HG02588 (cell line): ENCODE data around the gene CCDC157.
"Not testable (repeated sequence)": the region's sequence is repeated elsewhere in the genome, so short reads cannot be mapped to it uniquely, and the experiment has no call there.

Source experiments
- ATAC-seq: cut with Tn5 transposase; IDR thresholded peaks from one replicate; pipeline ENCODE4 v1.9.1; 2021; ENCODE audit warnings: mild to moderate bottlenecking, moderate library complexity; ENCODE audit not compliant: unreplicated experiment

Gene CCDC157

GRCh38 chr22:30325724-30326254 is 31.0 kb upstream of the CCDC157 start:
- no peak for ATAC-seq

GRCh38 chr22:30326255-30326705 is 30.5 kb upstream of the CCDC157 start:
- no peak for ATAC-seq

DNA sequence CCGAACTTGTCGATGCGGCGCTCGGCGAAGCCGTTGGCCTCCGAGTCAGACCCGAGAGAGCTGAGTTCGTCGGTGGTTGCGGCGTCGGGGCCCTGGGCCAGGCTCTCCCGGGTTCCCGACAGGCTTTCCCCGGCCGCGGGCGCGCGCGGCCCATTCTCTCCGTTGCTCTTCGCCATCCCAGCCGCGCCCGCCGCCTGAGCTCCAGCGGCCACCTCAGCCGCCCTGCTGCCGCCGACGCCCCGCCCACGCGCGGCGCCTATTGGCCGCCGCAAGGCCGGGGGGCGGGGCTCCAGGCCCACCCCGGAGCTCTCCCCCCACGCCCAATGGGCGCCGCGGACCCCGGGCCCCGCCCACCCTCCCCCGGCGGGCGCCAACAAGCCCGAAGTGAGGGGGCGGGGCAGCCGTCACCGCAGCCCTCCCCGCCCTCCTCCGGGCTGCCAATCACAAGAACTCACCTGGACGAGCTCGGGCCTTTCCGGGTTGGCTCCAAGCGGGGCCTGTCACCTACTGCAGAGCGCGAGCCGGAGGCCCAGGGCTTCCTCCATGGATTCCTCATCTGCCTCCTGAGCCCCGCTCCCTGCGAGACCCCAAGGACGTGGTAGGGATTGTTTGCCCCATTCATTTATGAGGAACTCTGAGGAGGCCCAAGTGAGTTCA is 30.0 kb upstream of the CCDC157 start, which contains the start of gene TBC1D10A:
TSS of gene TBC1D10A (minus strand) at position 236 of the 657 bp plus-strand sequence. CDS start at position 176, 60 bp downstream.
- peak; percentile 89 for ATAC-seq

DNA sequence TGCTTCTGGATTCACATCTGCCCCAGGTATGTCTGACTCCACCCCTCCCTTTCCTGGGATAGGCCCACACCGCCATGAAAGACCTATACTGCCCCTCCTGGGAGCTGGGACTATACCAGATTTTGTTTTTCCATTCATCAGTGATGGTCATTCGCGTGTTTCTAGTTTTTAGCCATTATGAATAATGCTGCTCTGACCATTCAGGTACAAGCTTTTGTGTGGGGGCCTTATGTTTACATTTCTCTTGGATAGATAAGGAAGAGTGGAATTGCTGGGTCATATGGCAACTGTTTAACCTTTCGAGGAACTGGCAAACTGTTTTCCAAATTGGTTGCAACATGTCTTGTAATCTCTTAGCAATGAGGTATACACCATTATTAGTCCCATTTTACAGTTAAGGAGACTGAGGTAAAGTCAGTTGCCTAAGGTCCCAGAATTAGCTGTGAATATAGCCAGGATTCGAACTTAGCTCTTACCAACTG is 28.9 kb upstream of the CCDC157 start:
- no peak for ATAC-seq

DNA sequence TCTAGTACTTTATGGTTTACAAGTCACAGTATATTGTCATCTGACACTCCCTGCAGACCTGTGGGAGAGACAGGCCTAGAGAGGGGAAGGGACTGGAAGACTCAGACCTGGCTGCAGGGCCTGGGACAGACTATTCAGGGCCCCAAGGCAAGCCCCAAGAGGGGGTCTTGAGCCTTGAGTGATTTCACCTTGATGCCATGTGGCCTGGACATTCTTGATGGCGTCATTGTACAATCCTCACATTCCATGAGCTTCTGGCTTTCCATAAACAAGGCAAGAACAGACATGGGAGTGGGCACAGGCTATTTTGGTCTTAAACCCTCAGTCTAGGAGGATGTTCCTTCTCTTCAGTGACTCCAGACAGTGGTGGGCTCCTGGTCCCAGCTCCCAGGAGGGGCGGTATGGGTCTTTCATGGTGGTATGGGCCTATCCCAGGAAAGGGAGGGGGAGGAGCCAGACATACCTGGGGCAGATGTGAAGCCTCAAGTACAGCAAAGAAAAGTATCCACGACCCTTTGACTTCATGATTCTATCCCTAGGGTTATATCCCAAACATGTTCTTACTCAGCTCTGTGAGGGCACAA is 28.2 kb upstream of the CCDC157 start:
- no peak for ATAC-seq

- ATAC-seq: no peak
These were observed 24.3 kb upstream of the CCDC157 start for GRCh38 chr22:30332551-30332950.

- ATAC-seq: no peak
These were observed 23.7 kb upstream of the CCDC157 start for GRCh38 chr22:30332994-30333706.

GRCh38 chr22:30333707-30334087 is 23.1 kb upstream of the CCDC157 start:
- ATAC-seq: no peak

- no peak for ATAC-seq
These were observed 22.2 kb upstream of the CCDC157 start for GRCh38 chr22:30334646-30335045.

- no peak for ATAC-seq
These were observed 21.6 kb upstream of the CCDC157 start for GRCh38 chr22:30335236-30335635.

- no peak for ATAC-seq
These were observed 19.9 kb upstream of the CCDC157 start for GRCh38 chr22:30336752-30337460.

GRCh38 chr22:30337461-30337778 is 19.4 kb upstream of the CCDC157 start:
- ATAC-seq: no peak

DNA sequence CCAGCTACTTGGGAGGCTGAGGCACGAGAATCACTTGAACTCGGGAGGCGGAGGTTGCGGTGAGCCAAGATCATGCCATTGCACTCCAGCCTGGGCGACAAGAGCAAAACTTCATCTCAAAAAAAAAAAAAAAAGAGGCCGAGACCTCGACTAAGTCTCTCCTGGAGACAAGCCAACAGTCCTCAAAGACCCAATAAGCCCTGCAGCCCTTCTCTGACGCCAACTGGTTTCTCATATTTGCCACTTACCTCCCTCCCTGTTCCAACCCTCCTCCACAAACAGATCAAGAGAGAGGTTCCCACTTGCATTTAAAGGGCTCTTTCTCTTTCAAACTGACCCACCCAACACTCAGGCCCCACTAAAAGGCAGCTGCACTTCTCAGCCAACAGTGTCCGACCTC is 18.5 kb upstream of the CCDC157 start:
- ATAC-seq: not testable (repeated sequence)

GRCh38 chr22:30338802-30339201 is 18.0 kb upstream of the CCDC157 start:
- no peak for ATAC-seq

DNA sequence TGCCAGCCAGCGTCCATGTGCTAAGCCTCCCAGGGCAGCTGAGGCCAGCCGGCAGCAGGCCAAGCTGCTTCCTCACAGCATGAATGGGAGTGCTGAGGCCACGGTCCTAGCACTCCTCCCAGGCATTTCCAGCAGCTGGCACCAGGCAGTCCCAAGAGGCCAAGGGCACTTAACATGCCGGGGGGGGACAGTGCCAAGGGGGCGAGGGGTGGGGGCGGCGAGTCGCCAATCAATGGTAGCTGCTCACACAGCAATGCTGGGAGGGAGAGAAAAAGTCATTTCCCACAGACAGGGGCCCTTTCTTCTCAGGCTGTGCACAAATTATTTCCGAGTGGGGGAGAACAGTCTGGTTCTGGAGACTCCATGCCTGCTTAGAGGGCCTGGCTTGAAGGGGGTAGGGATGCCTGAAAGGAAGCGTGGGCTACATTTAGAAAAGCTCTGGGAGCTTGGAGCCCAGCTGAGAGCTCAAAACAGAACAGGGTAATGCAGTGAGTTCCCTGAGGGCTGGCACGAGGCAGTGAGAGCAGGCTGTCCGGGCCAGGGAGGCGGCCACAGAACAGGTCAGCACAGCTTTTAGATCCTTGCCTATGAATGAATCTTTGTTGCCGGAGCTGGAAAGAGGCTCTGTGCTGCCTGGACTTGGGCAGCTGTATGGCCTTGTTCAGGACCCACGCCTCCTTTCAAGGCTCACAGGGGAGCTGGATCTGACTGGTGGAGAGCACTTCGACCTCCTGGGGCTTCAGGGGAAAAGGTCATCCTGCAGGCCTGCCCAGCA is 15.7 kb upstream of the CCDC157 start:
- no peak for ATAC-seq

DNA sequence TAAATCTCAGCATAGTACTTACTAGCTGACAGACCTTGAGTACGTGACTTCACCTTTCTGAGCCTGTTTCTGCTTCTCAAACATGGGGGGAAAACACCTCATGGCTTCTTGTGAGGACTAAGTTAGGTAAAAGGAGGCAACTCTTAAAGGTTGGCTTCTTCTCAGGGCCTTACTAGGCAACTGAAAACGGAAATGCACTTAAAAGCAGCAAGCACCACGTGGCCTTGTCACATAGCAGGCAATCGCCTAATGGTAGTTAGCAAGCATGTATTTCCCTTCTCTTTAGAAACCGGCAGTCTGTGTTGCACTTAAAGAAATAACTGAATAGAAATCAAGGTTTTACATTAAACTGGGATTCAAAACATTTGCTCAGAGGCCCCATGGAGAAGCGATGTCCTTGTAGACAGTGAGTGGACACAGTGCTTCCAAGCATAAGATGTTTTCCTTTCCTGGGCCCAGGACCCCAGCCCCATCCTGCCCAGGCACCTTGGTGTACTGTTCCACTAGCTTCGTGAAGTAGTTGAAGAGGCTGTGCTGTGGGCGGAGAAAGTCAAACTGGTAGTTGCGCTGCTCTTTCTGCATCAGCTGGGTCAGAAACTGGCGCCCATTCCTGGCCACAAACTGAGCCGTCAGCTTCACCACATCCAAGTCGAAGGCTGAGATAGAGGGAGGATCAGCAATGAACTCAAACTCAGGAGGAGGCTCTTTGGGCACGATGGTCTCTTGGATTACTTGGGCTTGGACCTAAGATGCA is 12.2 kb upstream of the CCDC157 start:
- ATAC-seq: no peak

GRCh38 chr22:30347255-30347892 is 9.4 kb upstream of the CCDC157 start:
- ATAC-seq: no peak

- no peak for ATAC-seq
These were observed 8.4 kb upstream of the CCDC157 start for GRCh38 chr22:30348404-30348803.

DNA sequence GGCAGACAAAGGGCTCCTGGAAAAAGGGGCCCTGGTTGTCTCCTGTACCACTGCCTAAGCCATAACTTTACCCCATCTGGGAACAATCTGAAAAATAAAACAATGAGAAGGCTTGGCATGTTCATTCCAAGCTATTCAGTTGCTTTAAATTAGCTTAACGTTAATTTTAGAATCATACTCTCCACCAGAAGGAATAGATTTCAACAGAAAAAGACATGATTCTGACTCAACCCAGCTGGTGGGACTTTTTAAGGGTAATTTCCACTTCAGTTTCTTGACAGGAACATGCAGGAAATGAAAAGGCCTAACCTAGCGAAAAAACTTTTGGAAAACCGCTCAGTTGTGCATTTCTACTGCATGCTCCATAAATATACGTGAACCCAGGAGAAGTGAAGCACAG is 8.0 kb upstream of the CCDC157 start:
- ATAC-seq: no peak
